Measurements from ENCODE around the gene BEX5.
"Not testable (repeated sequence)": the region's sequence is repeated elsewhere in the genome, so short reads cannot be mapped to it uniquely, and the experiment has no call there.

The BEX5 gene

GRCh38 chrX:102155806-102156179, at the start of gene BEX5:
Gene BEX5, minus strand, starts transcription at chrX:102155977. Its CDS starts 1,712 bp downstream, at chrX:102154265.
- no peak for DNase-seq (ENCODE audit: low read depth)

GRCh38 chrX:102185967-102186720, 30.4 kb upstream of the BEX5 start:
- no peak for DNase-seq (ENCODE audit: low read depth)

GRCh38 chrX:102154900-102155805, 624 bp downstream of the BEX5 start:
- no peak for DNase-seq (ENCODE audit: low read depth)

GRCh38 chrX:102154218-102154860, 1.4 kb downstream of the BEX5 start:
- no peak for DNase-seq (ENCODE audit: low read depth)

- DNase-seq (ENCODE audit: low read depth) = not testable (repeated sequence)
Observed at GRCh38 chrX:102142274-102142673, 13.5 kb downstream of the BEX5 start, which contains the start of gene TCEAL6. Gene TCEAL6, minus strand, starts transcription at chrX:102142481.

- not testable (repeated sequence) for DNase-seq (ENCODE audit: low read depth)
Observed at GRCh38 chrX:102141631-102142030, 14.1 kb downstream of the BEX5 start.

GRCh38 chrX:102140876-102141275, 14.9 kb downstream of the BEX5 start:
- not testable (repeated sequence) for DNase-seq (ENCODE audit: low read depth)

GRCh38 chrX:102138064-102138463, 17.7 kb downstream of the BEX5 start:
- no peak for DNase-seq (ENCODE audit: low read depth)

- no peak for DNase-seq (ENCODE audit: low read depth)
Observed at GRCh38 chrX:102129473-102129872, 26.3 kb downstream of the BEX5 start.

- no peak for DNase-seq (ENCODE audit: low read depth)
Observed at GRCh38 chrX:102126863-102127262, 28.9 kb downstream of the BEX5 start.

- DNase-seq (ENCODE audit: low read depth) = not testable (repeated sequence)
Observed at GRCh38 chrX:102126080-102126818, 29.5 kb downstream of the BEX5 start.

- DNase-seq (ENCODE audit: low read depth) = not testable (repeated sequence)
Observed at GRCh38 chrX:102125436-102125835, 30.3 kb downstream of the BEX5 start, which contains the start of gene TCEAL2. Gene TCEAL2, plus strand, starts transcription at chrX:102125679. Its CDS starts 1,152 bp downstream, at chrX:102126831.

GRCh38 chrX:102125014-102125413, 30.8 kb downstream of the BEX5 start:
- not testable (repeated sequence) for DNase-seq (ENCODE audit: low read depth)

- no peak for DNase-seq (ENCODE audit: low read depth)
Observed at GRCh38 chrX:102115748-102116147, 40.0 kb downstream of the BEX5 start.

- no peak for DNase-seq (ENCODE audit: low read depth)
Observed at GRCh38 chrX:102113367-102113766, 42.4 kb downstream of the BEX5 start.

All from CMK (cell line).